HG02973 (cell line): ENCODE measurements around the gene IGFBP6.

Experiments used
- ATAC-seq: cut with Tn5 transposase; IDR thresholded peaks from one replicate; pipeline ENCODE4 v1.9.1; 2021; ENCODE audit warnings: moderate library complexity; ENCODE audit not compliant: unreplicated experiment

IGFBP6 gene

DNA sequence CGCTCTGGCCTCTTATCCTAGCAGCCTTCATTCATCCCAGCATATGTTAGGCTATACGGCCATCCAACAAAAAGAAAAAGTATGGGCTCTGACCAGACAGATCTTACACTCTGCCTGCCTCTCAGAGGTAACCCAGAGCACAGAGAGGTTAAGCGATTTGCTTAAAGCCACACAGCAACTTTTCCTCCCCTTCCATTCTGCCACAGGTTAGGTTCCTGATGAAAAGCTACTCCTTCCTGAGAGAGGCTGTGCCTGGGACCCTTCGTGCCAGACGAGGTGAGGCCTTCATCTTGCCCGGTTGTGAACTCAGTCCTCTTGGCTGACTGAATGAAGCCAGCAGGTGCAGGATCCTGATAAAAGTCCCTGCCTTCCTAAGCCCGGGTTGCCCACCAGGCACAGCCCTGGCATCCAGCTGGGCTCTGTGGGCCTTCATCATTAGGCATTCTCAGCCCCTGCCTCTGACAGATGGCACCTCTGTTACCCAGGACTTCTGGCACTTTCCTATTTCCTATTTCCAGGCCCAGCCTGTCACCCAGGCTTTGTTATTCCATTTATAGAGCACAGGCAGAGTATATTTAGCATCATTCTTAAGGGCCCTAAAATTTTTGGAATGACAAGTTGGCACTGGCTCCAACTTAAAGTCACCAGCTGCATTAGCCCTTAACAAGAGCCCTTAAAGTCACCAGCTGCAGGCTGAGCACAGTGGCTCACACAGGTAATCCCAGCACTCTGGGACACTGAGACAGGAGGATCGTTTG lies 18.6 kb downstream of the IGFBP6 start:
- ATAC-seq, result no peak

DNA sequence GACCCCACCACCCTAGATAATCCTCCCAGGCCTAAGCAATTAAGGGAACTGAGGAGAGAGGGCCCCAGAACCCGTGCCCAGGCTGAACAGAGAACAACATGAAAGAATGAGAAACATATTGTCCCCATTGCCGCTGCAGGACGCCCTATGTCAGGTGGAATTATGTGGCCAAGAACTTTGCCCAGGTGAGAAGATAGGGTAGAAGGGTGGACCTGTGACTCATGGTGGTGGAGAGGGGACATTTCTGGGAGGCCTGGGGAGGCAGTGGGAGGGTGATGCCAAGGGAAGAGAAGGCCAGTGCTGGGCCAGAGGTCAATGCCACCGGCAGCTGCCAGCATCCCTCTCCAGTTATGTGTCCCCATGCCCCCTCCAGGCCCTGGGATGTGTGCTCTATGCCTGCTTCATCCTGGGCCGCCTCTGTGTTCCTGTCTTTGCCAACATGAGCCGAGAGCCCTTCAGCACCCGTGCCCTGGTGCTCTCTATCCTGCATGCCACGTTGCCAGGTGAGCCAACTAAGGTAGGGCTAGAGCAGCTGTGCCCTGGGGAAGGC lies 21.4 kb downstream of the IGFBP6 start:
- no peak for ATAC-seq

DNA sequence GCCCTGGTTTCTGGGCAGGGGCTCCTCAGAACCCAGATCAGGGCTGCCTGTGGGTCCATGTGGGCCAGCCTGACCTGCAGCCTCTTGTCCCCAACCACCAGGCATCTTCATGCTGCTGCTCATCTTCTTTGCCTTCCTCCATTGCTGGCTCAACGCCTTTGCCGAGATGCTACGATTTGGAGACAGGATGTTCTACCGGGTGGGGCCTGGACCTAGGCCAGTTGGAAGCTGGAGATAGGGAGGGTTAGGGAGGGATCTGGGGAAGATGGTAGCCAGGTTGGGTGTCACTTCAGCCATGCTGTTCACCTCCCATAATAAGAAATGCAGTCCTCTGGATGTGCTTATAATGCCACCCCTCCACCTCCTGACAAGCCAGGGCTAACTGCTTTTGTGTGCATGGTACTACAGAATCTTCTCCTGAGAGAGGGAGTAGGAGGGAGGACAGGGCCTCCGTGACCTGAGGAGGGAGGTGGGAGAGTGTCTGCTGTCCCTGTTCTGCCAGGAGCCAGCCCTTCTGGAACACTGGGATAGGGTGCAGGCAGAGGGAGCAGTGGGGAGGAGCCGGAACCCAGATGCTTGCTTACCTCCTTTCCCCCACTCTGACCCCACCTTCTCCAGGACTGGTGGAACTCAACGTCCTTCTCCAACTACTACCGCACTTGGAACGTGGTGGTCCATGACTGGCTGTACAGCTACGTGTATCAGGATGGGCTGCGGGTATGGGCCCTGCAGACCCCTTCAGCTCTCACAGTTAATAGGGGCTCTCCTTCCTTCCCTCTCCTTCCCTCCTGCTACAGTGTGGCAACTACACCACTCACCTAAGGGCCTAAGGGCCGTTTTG lies 23.4 kb downstream of the IGFBP6 start:
- no peak for ATAC-seq

DNA sequence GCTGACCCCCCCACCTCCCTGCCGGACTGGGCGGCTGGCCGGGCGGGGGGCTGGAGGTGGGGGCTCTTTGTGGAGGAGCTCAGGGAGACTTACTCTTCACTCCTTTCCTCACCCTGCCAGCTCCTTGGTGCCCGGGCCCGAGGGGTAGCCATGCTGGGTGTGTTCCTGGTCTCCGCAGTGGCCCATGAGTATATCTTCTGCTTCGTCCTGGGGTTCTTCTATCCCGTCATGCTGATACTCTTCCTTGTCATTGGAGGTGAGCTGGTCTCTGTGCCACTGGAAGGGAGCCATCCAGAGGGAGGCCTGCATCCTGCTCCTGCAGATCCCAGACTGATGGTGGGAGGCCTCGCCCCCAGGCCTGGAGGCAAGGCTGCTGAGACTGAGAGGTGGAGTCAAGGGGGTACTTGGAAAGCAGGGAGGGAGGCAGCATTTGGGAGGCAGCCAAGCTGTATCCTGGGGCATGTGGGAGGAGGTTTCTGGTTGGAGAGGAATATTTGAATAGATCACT lies 25.5 kb downstream of the IGFBP6 start:
- ATAC-seq, result no peak

DNA sequence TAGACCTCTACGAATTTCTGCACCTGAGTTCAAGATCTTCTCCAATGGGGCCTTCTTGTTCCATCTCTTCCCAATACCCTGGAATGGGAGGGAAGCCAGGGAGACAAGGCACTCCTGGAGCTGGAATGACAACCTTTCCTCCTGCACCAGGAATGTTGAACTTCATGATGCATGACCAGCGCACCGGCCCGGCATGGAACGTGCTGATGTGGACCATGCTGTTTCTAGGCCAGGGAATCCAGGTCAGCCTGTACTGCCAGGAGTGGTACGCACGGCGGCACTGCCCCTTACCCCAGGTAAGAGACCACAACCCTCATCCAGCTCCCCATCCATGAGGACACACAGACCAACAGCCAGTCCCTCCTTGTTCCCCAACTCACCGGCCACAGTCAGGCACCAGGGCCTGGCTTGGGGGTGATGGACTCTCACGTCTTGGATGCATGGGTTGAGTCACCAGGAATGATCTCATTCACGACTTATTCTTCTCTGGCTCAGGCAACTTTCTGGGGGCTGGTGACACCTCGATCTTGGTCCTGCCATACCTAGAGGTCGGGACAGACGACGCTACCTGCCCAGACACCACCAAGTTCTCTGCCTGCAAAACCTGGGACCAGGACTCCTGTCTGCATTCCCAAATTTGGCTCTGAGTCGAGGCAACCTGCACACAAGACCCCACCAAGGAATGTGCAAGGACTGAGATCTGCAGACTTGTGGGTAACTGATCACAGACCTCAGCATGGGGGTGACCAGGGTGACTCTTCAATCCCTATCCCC lies 26.3 kb downstream of the IGFBP6 start:
- ATAC-seq, result no peak

DNA sequence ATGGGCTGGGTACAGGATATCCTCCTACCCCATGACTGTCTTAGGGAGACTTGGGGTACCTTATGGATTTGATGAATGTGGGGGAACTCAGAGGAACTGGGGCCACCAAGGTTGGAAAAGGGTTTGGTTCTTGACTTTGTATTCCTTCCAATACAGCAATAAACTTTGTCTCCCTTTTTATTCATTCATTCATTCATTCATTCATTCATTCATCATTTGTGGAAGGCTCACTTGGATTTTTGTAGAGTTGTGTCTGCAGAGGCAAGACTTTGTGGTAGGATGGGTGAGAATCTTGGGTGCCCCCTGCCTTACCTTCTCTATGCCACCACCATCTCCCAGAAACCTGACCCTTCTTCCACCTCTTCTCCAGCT lies 26.9 kb downstream of the IGFBP6 start:
- no peak for ATAC-seq

DNA sequence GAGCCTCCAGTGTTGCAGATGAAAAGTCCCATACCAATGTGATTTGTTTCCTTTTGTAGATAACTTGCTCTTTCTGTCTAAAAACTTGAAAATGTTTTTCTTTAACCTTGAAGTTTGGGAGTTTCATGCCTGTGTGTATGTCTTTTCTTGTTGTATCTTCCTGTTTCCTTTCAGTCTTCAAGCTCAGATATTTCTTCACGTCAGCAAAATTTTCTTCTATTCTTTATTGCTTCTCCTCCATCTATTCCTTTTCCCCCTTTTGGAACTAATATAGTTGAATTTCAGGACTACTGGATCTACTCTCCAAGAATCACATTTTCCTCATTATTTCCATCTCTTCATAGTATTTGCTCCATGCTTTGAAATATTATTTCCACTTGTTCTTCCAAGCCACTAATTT lies 29.7 kb downstream of the IGFBP6 start:
- no peak for ATAC-seq

DNA sequence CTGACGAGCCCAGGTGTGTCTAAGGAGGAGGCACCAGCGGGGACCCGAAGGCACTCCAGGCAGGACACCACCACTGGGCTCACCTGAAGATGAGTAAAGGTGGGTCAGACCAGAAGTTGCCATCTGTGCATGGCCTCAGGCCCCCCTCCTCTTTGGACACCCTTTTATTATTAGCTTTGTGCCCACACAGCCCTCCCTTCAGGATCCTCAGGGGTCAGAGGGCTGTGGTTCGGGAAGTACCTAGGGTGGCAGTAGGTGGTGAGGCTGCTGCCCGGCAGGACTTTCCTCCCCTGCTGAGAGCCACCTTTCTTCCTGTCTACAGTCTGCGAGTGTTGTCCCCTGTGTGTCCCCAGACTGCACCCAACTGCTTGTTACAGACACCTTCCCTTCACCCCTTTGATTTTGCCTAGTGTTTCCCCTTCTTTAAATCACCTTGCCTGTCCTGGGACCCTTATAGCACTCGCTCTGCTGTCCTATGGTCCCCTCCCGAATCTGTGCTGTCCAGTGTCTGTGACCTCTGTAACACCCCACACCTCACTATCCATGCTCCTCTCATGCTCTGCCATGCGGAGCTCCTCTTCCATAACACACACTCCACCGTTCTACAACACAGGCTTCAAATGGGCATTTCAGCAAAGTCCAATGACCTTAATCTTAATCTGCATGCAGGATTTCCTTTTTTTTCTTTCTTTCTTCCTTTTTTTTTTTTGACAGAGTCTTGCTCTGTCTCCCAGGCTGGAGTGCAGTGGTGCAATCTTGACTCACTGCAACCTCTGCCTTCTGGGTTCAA lies 31.5 kb downstream of the IGFBP6 start:
- ATAC-seq, result no peak

DNA sequence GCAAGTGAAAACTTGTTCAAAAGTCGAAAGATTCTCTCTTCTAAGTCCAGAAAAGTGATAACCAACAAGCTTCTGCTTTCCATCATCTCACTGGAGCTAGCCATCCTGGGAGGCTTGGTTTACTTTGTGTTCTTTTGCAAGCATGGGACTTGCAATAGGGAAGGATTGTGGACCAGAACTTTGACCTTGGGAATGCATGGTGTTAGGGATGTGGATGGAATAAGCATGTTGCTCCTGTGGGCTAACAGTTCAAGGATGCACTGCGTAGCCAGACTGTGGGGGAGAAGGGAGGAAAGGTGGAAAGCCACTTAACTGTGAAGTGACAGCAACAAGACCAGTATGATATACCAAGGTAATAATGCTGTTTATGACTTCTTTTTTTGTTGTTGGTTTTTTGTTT lies 34.4 kb downstream of the IGFBP6 start:
- no peak for ATAC-seq

DNA sequence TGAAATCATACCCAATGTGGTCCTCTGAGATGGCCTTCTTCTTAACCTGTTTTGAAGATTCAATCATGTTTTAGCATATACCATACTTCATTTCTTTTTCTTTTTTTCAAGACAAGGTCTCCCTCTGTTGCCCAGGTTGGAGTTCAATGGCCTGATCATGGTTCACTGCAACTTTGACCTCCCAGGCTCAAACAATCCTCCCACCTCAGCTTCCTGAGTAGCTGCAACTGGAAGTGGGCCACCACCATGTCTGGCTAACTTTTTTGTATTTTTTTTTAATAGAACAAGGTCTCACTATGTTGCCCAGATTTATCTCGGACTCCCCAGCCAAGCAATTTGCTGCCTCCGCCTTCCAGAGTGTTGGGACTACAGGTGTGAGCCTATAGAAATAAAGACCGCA lies 36.3 kb downstream of the IGFBP6 start:
- no peak for ATAC-seq

DNA sequence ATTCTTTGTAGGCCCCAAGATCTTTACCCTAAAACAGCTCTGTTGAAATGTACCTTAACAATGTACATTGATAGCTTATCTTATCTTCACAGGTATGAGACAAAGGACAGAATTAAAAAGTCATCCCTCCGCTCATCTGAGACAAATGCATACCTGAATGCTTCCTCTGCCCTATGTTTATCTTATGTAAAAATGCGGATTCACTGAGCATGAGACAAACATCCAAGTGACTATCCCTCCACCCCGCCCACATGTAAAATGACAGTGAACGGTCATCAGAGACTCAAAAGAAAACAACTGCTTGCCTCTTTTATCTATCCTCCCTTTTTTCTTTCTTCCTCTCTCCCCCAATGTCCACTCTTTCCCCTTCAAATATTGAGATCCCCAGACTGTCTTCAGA lies 45.9 kb downstream of the IGFBP6 start:
- no peak for ATAC-seq

DNA sequence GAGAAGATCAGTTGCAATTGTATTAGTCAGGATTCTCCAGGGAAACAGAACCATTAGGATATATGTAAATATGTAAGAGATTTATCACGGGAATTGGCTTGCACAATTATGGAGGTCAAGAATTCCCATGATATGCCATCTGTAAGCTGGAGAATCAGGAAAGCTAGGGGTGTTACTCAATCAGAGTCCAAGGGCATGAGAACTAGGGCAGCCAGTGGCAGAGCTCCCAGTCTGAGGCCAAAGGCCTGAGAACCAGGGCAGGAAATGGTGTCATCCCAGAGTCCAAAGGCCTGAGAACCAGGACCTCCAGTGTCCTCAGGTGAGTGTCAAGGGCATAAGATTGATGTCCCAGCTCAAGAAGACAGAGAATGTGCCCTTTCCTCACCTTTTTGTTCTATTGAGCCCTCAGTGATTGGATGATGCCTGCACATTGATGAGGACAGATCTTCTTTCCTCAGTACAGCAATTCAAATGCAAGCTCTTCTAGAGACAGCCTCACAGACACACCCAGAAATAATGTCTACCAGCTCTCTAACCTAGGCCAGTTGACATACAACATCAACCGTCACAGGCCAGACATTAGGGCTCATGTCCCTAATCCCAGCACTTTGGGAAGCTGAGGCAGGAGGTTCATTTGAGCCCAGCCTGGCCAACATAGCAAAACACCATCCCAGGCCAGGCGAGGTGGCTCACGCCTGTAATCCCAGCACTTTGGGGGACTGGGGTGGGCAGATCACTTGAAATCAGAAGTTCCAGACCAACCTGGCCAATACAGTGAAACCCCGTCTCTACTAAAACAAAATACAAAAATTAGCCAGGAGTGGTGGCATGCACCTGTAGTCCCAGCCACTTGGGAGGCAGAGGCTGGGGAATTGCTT lies 48.2 kb downstream of the IGFBP6 start:
- ATAC-seq, result no peak

DNA sequence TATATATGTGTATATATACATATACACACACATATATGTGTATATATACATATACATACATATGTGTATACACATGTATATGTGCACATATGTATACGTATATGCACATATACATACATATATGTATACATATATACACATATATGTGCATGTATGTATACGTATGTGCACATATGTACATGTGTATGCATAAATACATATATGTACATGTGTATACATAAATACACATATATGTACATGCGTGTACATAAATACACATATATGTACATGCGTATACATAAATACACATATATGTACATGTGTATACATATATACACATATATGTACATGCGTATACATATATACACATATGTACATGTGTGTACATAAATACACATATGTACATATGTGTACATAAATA lies 49.7 kb downstream of the IGFBP6 start:
- ATAC-seq, result no peak

DNA sequence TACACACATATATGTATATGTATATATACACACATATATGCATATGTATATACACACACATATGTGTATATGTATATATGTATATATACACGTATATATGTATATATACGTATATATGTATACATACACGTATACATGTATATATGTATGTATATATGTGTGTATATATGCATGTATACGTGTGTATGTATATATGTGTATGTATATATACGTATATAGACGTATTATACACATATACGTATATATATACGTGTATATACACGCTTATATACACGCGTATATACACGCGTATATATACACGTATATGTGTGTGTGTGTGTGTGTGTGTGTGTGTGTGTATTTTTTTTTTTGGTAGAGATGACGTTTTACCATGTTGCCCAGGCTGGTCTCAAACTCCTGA lies 50.2 kb downstream of the IGFBP6 start:
- ATAC-seq, result no peak

DNA sequence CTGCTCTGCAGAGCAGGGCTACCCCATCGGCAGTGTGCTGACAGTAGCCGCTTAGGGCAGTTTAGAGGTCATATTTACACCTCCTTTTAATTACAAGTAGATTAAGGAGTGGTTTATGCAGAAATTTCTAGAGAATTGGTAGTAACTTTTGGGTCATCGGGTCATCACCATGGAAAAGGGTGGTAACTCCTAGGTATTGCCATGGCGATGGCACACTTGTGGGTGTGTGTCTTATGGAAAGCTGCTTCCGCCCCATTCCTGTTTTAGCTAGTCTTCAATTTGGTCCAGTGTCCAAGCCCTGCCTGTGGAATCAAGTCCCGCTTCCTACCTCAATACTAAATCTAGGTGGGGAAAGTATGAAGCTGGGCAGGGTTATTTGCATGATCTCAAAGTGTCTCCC lies 53.6 kb downstream of the IGFBP6 start:
- no peak for ATAC-seq
